ENCODE measurements around the gene FKBP4. TPM values are rescaled to one million over a fixed set of nuclear protein-coding genes. Genes with fewer than 3 reads are reported as not detected.

Gene FKBP4
- total RNA-seq: 53.1 TPM

GRCh38 chr12:2794736-2795289 is at the start of gene FKBP4:
TSS of gene FKBP4 (plus strand) at chr12:2794970. CDS start at chr12:2795140, 170 bp downstream.

GRCh38 chr12:2812290-2813213 is 17.8 kb downstream of the FKBP4 start, which contains the start of gene ITFG2:
TSS of gene ITFG2 (plus strand) at chr12:2812668. CDS start at chr12:2812761, 93 bp downstream.

GRCh38 chr12:2834581-2835491 is 40.1 kb downstream of the FKBP4 start, which contains the start of gene NRIP2:
TSS of gene NRIP2 (minus strand) at chr12:2835035. CDS start at chr12:2834983, 52 bp downstream.

Other genes starting within 250 kb of the FKBP4 start
- gene ITFG2, start 17.7 kb downstream of the FKBP4 start, total RNA-seq: 14.5 TPM
- gene NRIP2, start 40.1 kb downstream of the FKBP4 start, total RNA-seq: 0.23 TPM
- not detected for gene TEX52, start 62.1 kb downstream of the FKBP4 start, total RNA-seq
- gene FOXM1, start 82.2 kb downstream of the FKBP4 start, total RNA-seq: 2.5 TPM
- 51.9 TPM for gene RHNO1, start 82.3 kb downstream of the FKBP4 start, total RNA-seq
- gene TULP3, start 95.9 kb downstream of the FKBP4 start, total RNA-seq: 13.4 TPM
- gene TEAD4, start 164.4 kb downstream of the FKBP4 start, total RNA-seq: 0.92 TPM